Ovary (tissue), 9 donors: ENCODE measurements around the gene WDR19. TPM values are rescaled to one million over a fixed set of nuclear protein-coding genes. Genes with fewer than 3 reads are reported as not detected.

Source experiments
- DNase-seq, 5 donors: peaks; one replicate each; pipeline ENCODE4 v3.0.0-alpha.2; 2019 to 2020
- H3K27ac ChIP-seq, 2 donors: fragments of 200-600 bp; one replicate each; pipeline versions ENCODE4 v1.5.1 to v1.8.0; 2019 to 2022
- H3K27me3 ChIP-seq: fragments of 200-600 bp; one replicate; pipeline ENCODE4 v1.8.0; 2022
- H3K36me3 ChIP-seq: fragments of 200-600 bp; sonication (generic); one replicate; pipeline ENCODE4 v1.5.1; 2019
- H3K4me1 ChIP-seq: one replicate; pipeline ENCODE4 v1.8.1; 2013; ENCODE audit warnings: mild to moderate bottlenecking, moderate library complexity; ENCODE audit not compliant: insufficient read depth
- H3K4me3 ChIP-seq: fragments of 200-600 bp; sonication (generic); one replicate; pipeline ENCODE4 v1.5.1; 2017
- H3K9me3 ChIP-seq, 2 donors: fragments of 200-600 bp in 1 of 2; sonication (generic) in 1 of 2; one replicate each; pipeline versions ENCODE4 v1.5.1 to v1.8.1; 2013 to 2019; ENCODE audit warnings: mild to moderate bottlenecking in 1 of 2, moderate library complexity in 1 of 2
- EP300 ChIP-seq: sonication (generic); formaldehyde crosslinking; IDR thresholded peaks from one replicate; pipeline ENCODE4 v1.6.1; 2017; ENCODE audit warnings: antibody characterized with exemption
- POLR2A ChIP-seq: fragments of 450-650 bp; IDR thresholded peaks from one replicate; pipeline ENCODE4 v1.6.1; 2017; ENCODE audit warnings: antibody characterized with exemption, mild to moderate bottlenecking, moderate library complexity
- WGBS, 3 donors: extraction: QIAGEN DNeasy Blood & Tissue Kit in 1 of 3; methylation state at CpG; one replicate each; pipeline versions ENCODE4 v1.1.5 to v1.1.7; 2013 to 2017; 5-methylcytosine and 5-hydroxymethylcytosine counted together
- intact Hi-C, 4 donors: fragments of 100-400 bp; cut with DNase I; formaldehyde crosslinking; loops; one replicate each; pipeline versions ENCODE4 v1.11.0 to v1.15.1; 2022 to 2023
- polyA plus RNA-seq, 2 donors: library from polyadenylated mRNA; stranded (reverse); fragments of 200-250 nt in 1 of 2; fragments of 350-450 nt in 1 of 2; fragmentation: Illumina TruSeq in 1 of 2; extraction: RNeasy Lipid Tissue Mini Kit (QIAGEN cat#74804) in 1 of 2; gene quantifications; one replicate each; pipeline ENCODE4 v1.2.3, GENCODE V29; 2013 to 2014
- total RNA-seq, 7 donors: library from RNA; depleted of rRNA in 2 of 7; stranded (reverse); fragments of >200 nt in 2 of 7; fragmentation: NEBNext Ultra II Directional in 3 of 7; extraction: Animal tissue kit (Norgen Biotek cat#: 25700) in 3 of 7; gene quantifications; one replicate each; pipeline versions ENCODE4 v1.1.0 to v1.2.4, GENCODE V29; 2016 to 2023
- TF ChIP-seq, protein P1 (sequence below), 3 donors: fragments of 450-650 bp in 2 of 3; fragments of 200-600 bp in 1 of 3; IDR thresholded peaks; one replicate each; pipeline versions ENCODE4 v1.5.1 to v1.8.0; 2016 to 2022; ENCODE audit warnings: antibody characterized with exemption in 3 of 3, mild to moderate bottlenecking in 1 of 3
- donor health status: DM: no; HTN: no; CAD: no; lungs with moderate emphysema.
- donor health status: DM: no; HTN: no; CAD: no.
- donor health status: Bipolar disorder and iron deficiency.
- donor health status: DM: yes; HTN: yes; CAD: no.
- donor health status: DM: no; HTN: no; CAD: no.
- donor health status: DM: yes; HTN: yes; CAD: no.

Gene WDR19
- total and polyA plus RNA-seq, 9 donors: 35.4 to 71.0 (median 59.0) TPM

GRCh38 chr4:39243462-39243861, 61.1 kb downstream of the WDR19 start:
- 89 to 92% (median 90%) methylated on average over 3 of the region's 3 CpGs for WGBS, 3 donors

GRCh38 chr4:39255266-39255665, 72.9 kb downstream of the WDR19 start:
- no peak for DNase-seq
- intact Hi-C loops: no loop called here
- no peaks in the 10 kb centered on the region for H3K4me1 ChIP-seq
- no peaks in the 10 kb centered on the region for H3K9me3 ChIP-seq
- no peaks in the 10 kb centered on the region for H3K27me3 ChIP-seq
- H3K27ac ChIP-seq: no peak overlapping the region
- H3K4me3 ChIP-seq: no peak overlapping the region
- H3K36me3 ChIP-seq: no peaks in the 10 kb centered on the region
- TF ChIP-seq POLR2A (no peak), EP300 (no peak)
- TF ChIP-seq, protein P1, sequence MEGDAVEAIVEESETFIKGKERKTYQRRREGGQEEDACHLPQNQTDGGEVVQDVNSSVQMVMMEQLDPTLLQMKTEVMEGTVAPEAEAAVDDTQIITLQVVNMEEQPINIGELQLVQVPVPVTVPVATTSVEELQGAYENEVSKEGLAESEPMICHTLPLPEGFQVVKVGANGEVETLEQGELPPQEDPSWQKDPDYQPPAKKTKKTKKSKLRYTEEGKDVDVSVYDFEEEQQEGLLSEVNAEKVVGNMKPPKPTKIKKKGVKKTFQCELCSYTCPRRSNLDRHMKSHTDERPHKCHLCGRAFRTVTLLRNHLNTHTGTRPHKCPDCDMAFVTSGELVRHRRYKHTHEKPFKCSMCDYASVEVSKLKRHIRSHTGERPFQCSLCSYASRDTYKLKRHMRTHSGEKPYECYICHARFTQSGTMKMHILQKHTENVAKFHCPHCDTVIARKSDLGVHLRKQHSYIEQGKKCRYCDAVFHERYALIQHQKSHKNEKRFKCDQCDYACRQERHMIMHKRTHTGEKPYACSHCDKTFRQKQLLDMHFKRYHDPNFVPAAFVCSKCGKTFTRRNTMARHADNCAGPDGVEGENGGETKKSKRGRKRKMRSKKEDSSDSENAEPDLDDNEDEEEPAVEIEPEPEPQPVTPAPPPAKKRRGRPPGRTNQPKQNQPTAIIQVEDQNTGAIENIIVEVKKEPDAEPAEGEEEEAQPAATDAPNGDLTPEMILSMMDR (IDR thresholded peaks at IDR 0.05): no peak
- 49 to 56% (median 49%) methylated on average over 2 of the region's 2 CpGs for WGBS, 3 donors

More at GRCh38 chr4:39243462-39243861, 61.1 kb downstream of the WDR19 start:
- intact Hi-C loops: no loop called here
- Histone ChIP-seq H3K36me3 (peaks cover 3% of the 10 kb centered on the region), H3K4me3 (no peak overlapping the region), H3K27ac (no peak overlapping the region), H3K27me3 (no peaks in the 10 kb centered on the region), H3K9me3 (no peaks in the 10 kb centered on the region), H3K4me1 (no peaks in the 10 kb centered on the region)
- DNase-seq: no peak
- TF ChIP-seq, protein P1 (IDR thresholded peaks at IDR 0.05): no peak
- TF ChIP-seq EP300 (no peak), POLR2A (no peak)

- DNase-seq: no peak
- H3K27me3 ChIP-seq: no peaks in the 10 kb centered on the region
- H3K27ac ChIP-seq: no peak overlapping the region
- no peaks in the 10 kb centered on the region for H3K9me3 ChIP-seq
- WGBS, 3 donors: 65 to 71% (median 66%) methylated on average over 5 of the region's 5 CpGs
- H3K4me1 ChIP-seq: no peaks in the 10 kb centered on the region
- intact Hi-C loops: no loop called here
- no peaks in the 10 kb centered on the region for H3K36me3 ChIP-seq
- TF ChIP-seq, protein P1 (IDR thresholded peaks at IDR 0.05): no peak
- TF ChIP-seq EP300: no peak
- TF ChIP-seq POLR2A: no peak
- no peak overlapping the region for H3K4me3 ChIP-seq
Observed at GRCh38 chr4:39255871-39256270, 73.5 kb downstream of the WDR19 start.

- Histone ChIP-seq H3K4me3 (no peak overlapping the region), H3K27ac (no peak overlapping the region)
- DNase-seq: no peak
Observed at GRCh38 chr4:39256436-39256835, 74.1 kb downstream of the WDR19 start.

More at GRCh38 chr4:39256436-39256835, 74.1 kb downstream of the WDR19 start:
- TF ChIP-seq POLR2A (no peak), EP300 (no peak)
- TF ChIP-seq, protein P1 (IDR thresholded peaks at IDR 0.05): no peak
- no peaks in the 10 kb centered on the region for H3K27me3 ChIP-seq
- H3K9me3 ChIP-seq: no peaks in the 10 kb centered on the region
- H3K4me1 ChIP-seq: no peaks in the 10 kb centered on the region
- WGBS, 3 donors: 63 to 86% (median 73%) methylated on average over 2 of the region's 2 CpGs
- H3K36me3 ChIP-seq: no peaks in the 10 kb centered on the region
- intact Hi-C loops: no loop called here
